LNCAP (cell line): Measurements from ENCODE around the gene ATP6V0B.

ENCODE experiments used
- CTCF ChIP-seq: fragments of 450-650 bp; IDR thresholded peaks from 2 replicates; pipeline ENCODE4 v1.5.1; 2017; ENCODE audit warnings: mild to moderate bottlenecking

The ATP6V0B gene

DNA sequence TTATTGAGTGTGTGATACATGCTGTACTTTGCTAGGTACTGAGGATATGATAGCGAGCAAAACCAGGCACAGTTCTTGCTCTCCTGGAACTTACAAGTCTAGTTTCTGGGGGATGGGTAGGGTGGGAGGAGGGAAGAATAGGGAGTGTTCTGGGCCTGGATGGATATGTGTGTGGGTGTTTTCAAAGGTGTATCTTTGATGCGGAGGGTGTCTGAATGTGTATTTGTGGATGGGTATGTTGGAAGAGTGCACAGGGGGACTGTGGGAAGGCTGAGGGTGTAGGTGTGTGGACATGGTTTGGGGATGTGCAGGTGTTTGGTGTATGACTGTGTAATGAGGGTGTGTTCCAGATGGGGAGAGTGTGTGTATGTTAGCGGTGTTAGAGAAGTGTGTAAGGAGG, 9.4 kb upstream of the ATP6V0B start:
- no peak for TF ChIP-seq CTCF

GRCh38 chr1:43968348-43968948, 6.3 kb upstream of the ATP6V0B start:
- no peak for TF ChIP-seq CTCF

DNA sequence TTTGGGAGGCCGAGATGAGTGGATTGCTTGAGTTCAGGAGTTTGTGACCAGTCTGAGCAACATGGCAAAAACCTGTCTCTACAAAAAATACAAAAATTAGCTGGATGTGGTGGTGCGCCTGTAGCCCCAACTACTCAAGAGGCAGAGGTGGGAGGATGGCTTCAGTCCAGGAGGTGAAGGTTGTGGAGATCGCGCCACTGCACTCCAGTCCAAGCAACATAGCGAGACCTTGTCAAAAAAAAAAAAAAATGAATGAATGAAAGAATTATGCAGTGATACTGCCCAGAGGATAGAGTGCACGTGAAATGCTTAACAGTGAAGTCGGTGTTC, 5.4 kb upstream of the ATP6V0B start:
- no peak for TF ChIP-seq CTCF

- no peak; the same call in 1 of the 2 replicates for TF ChIP-seq CTCF
Measured at GRCh38 chr1:43969746-43970466, 4.9 kb upstream of the ATP6V0B start, which contains the start of gene DPH2. Gene DPH2, plus strand, starts transcription at chr1:43970010. Its CDS starts 166 bp downstream, at chr1:43970176.

GRCh38 chr1:43970502-43970901, 4.3 kb upstream of the ATP6V0B start:
- TF ChIP-seq CTCF = no peak

DNA sequence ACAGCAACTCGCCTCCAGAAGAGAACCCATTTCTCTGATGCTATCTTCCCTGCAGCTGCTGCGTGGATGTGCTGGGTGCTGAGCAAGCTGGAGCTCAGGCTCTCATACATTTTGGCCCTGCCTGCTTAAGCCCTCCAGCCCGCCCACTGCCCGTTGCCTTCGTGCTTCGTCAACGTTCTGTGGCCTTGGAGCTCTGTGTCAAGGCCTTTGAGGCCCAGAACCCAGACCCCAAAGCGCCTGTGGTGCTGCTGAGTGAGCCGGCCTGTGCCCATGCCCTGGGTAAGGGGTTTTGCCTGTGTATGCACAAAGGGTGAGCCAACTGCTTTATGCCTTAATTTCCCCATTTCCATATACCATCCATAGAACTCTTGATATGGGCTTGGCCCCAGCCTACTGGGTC, 3.8 kb upstream of the ATP6V0B start:
- no peak for TF ChIP-seq CTCF

- TF ChIP-seq CTCF = no peak
Measured at GRCh38 chr1:43971336-43971980, 3.3 kb upstream of the ATP6V0B start.
